Activated CD4-positive, CD25-positive, alpha-beta regulatory T cell treated with anti-CD3 and anti-CD28 coated beads, Interleukin-2, amount 50 U/mL, for 24 hours (primary cell): ENCODE results near the gene SNAP47.

Source experiments
- ATAC-seq, 2 donors: fragments of 150-1000 bp; cut with Tn5 transposase; one replicate each; pipeline ENCODE4 v1.10.0; 2021; ENCODE audit warnings: mild to moderate bottlenecking in 1 of 2, moderate library complexity in 1 of 2

Gene SNAP47

GRCh38 chr1:227785805-227786671, 50.8 kb downstream of the SNAP47 start:
- ATAC-seq = no peak

DNA sequence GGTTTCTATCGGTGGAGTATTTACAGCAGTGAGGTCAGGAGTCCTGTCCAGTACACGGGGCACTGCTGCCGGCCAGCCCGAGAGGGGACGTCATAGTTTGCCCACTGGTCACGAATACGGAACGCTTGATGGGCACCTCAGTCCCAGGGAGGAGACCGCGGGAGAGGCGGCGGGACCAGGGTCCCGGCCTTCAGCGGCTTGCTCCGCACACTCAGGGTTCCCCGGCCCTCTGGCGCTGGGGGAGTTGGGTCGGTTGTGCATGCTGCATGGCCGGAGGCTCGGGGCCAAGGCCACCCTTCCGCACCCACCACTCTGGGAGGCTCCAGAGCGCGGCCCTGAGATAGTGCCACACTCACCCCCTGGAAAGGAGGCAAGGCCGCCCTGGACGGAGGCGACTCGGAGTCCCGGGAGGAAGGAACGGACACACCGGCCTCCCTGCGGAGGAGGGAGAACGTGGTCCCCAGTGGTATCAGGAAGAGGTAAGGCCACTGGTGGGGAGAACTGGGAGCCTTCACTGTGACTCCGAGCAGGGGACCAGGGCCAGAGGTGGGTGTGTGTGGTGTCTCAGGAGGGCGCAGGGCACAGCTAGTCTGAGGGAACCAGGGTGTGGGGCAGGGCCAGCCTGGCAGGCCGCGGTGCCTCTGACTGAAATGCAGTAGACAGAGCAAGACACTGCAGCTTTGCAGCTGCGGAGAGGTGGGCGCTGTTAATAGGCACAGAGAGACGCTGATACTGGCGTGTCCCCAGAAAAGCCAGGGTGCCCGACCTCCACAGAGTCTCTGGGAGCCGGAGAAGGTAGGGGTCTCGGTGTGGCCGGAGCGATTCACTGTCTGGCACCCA, 51.7 kb downstream of the SNAP47 start:
- no peak for ATAC-seq

GRCh38 chr1:227787513-227788270, 52.5 kb downstream of the SNAP47 start:
- ATAC-seq = peak; percentile 94 to 96

- peak; percentile 62 to 69 for ATAC-seq
These were observed 53.2 kb downstream of the SNAP47 start for GRCh38 chr1:227788271-227789083.

- ATAC-seq = no peak
These were observed 54.1 kb downstream of the SNAP47 start for GRCh38 chr1:227789084-227790033.

GRCh38 chr1:227790034-227790400, 54.8 kb downstream of the SNAP47 start:
- no peak for ATAC-seq

GRCh38 chr1:227790868-227791267, 55.6 kb downstream of the SNAP47 start:
- no peak for ATAC-seq

- ATAC-seq = no peak
These were observed 56.3 kb downstream of the SNAP47 start for GRCh38 chr1:227791425-227792143.

- no peak for ATAC-seq
These were observed 57.2 kb downstream of the SNAP47 start for GRCh38 chr1:227792216-227793078.

DNA sequence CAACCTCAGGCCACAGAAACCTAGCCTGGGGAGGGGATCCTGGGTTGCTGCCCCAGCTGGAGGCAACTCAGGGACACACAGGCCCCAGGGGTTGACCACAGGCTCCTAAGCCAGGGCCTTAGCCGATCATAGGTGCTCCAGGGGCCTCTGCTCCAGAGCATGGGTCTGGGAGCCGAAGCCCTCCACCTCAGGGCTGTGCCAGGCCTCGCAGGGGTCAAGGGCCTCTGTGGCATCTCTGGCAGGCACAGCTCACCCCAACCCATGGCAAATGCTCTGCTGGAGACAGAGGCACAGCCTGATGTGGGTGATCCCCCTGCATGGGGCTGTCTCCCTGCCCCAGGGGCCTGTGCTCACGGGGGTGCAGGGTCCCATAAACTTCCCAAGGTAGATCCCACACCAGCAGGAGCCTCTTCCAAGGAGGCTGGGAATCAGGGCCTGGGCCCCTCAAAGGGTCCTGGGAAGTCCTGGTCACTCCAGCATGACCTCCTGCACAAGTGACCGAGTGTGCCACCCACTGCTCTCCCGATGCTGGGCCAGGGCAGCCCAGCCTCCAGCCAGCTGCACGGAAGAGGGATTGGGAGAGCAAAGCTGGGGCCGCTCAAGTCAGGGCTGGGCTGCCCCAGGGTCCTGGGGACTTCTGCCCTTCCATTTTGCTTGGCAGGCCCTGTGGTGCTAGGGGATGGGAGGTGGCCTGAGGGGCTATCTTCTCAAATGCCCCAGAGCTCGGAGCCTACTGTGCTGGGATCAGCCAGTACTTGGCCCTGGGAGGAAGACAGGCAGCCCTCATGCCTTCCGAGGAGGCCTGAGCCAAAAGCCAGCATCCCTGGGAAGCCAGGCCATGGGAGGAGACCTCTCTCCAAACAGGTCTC, 58.1 kb downstream of the SNAP47 start:
- ATAC-seq = no peak

DNA sequence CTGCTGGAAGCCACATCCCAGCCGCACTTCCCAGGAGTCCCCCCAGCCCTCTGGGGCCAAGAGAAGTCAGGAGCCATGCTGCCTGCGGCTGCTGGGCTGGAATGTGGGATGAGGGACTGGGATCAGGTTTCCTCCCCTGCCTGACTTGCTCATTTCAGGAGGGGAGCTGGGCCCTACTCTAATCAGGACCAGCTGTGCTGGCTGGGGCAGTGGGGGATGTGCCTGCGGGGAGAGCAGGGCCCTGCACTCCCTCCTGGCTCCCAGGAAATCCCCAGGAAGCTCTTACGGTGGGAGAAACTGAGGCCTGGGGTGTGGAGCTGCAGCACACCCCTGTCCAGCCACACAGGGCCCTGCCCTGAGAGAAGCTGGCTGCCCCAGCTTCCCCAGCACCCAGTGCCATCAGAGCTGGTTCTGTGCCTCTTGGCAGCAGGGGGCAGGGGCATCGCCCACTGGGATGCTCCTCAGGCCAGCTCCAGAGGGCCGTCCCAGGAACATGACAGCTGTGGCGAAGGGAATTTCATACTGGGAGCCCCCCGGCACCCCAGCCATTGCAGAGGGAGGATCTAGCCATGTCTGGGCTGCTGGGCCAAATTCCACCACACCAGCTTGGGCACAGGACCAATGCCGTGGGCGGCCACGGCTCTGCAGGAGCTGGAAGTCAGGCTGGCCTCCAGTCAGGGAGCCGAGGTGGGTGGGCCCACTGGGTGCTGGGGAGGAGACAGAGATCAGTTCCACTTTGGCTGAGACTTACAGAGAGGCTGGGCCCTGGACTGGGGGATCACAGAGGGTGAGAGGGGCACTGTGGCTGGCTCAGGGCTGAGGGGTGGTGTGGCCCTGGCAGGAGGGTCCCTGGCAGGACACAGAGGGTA, 58.9 kb downstream of the SNAP47 start:
- no peak for ATAC-seq

GRCh38 chr1:227794817-227795192, 59.6 kb downstream of the SNAP47 start:
- no peak for ATAC-seq

DNA sequence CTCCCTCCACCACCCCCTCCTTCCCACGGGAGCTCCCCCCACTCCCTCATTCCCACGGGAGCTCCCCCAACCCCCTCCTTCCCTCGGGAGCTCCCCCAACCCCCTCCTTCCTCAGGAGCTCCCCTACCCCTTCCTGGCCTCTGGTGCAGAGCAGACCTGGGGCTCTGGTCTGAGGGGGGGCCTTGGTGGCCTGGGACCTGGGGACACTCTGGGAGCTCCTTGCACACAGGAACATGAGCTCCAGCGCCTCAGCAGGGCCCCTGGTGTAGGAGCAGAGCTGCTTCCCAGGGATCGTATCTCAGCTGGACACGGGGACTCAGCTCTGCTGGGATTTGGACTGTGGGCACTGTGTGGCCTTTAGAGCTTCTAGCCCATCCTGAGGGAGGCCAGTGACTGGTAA, 60.5 kb downstream of the SNAP47 start:
- ATAC-seq = no peak

GRCh38 chr1:227796359-227796915, 61.2 kb downstream of the SNAP47 start:
- ATAC-seq = no peak

DNA sequence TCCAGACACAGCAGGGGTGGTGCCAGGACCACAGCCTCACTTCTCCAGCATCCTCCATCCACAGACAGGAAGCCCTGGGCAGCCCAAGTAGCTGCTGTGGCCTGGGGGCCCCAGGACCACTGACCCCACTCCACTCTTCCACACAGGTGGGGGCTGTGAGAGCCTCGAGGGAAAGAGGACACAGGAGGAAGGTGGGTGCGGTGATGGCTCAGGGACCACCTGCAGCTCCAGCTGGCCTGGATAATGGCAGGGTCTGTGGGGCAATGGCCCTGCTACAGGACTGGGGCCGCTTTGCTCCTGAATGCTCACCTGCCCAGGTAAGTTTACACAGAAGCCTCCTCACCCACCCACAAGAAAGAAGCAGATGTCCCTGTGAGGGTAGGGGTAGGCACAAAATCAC, 61.9 kb downstream of the SNAP47 start:
- ATAC-seq = no peak

DNA sequence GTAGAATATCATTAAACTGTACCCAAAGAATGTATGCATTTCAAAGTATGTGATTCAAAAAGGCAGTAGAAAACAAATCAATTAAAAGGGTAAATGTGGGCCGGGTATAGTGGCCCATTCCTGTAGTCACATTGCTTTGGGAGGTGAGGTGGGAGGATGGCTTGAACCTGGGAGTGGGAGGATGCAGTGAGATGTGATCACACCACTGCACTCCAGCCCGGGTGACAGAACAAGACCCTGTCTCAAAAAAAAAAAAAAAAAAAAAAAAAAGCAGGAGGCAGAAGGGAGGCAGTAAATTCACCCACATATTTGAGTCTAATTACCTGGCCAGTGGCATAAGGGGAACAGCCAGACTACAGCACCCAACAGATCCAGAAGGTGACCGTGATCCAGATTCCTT, 62.4 kb downstream of the SNAP47 start:
- no peak for ATAC-seq
